Fibroblast of mammary gland (primary cell): ENCODE data around the gene SMAD2.

Experiments used
- DNase-seq: peaks from one replicate; pipeline ENCODE4 v3.0.0-alpha.2; 2010; ENCODE audit warnings: low read depth
- H3K4me3 ChIP-seq: 2 replicates; pipeline ENCODE4 v1.5.1; 2011; ENCODE audit warnings: low read depth, mild to moderate bottlenecking, low read length, moderate library complexity; ENCODE audit not compliant: control insufficient read depth
- TF ChIP-seq, protein P1 (sequence below): conservative IDR thresholded peaks from 2 replicates; pipeline ENCODE4 v1.5.1; 2011; ENCODE audit warnings: low read depth, low read length, inconsistent platforms; ENCODE audit not compliant: control insufficient read depth, insufficient read depth

SMAD2 gene

DNA sequence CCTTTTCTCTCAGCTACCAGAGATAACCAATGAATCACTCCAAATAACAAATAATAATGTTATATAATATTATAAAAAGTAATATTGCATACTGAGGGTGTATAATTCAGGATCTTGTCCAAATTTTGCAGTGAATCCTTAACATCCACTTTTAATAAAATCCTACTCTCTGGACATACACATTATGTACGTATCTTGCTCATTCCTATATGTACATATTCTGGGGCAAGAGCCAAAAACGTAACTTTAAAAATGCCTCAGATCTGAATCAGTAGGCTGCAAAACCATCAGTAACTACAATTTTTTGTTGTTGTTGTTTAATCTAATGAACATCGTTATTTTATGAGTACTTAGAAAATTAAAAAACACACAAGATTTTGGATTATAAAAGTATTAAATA lies 65.3 kb downstream of the SMAD2 start:
- H3K4me3 ChIP-seq: no peak overlapping the region
- TF ChIP-seq, protein P1, sequence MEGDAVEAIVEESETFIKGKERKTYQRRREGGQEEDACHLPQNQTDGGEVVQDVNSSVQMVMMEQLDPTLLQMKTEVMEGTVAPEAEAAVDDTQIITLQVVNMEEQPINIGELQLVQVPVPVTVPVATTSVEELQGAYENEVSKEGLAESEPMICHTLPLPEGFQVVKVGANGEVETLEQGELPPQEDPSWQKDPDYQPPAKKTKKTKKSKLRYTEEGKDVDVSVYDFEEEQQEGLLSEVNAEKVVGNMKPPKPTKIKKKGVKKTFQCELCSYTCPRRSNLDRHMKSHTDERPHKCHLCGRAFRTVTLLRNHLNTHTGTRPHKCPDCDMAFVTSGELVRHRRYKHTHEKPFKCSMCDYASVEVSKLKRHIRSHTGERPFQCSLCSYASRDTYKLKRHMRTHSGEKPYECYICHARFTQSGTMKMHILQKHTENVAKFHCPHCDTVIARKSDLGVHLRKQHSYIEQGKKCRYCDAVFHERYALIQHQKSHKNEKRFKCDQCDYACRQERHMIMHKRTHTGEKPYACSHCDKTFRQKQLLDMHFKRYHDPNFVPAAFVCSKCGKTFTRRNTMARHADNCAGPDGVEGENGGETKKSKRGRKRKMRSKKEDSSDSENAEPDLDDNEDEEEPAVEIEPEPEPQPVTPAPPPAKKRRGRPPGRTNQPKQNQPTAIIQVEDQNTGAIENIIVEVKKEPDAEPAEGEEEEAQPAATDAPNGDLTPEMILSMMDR: no peak
- no peak for DNase-seq

DNA sequence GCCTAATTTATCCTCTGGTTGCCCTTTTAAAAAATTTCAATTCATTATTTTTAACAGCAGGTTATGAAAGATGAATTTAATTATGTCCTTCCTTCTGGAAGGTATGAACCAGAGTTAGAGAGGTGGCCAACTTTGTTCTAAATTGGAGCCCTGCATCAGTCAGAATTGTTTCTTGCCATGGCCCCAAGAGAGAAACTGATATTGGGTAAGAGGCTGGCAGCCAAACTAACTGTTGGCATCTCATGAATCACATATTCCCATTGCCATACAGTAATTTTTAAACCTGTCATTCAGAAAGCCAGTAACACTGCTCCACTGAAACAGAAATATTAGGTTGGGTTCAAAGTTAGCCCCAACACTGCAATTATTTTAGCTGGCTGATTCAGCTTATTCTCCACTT lies 67.4 kb downstream of the SMAD2 start:
- DNase-seq: no peak
- TF ChIP-seq, protein P1: no peak
- no peak overlapping the region for H3K4me3 ChIP-seq

DNA sequence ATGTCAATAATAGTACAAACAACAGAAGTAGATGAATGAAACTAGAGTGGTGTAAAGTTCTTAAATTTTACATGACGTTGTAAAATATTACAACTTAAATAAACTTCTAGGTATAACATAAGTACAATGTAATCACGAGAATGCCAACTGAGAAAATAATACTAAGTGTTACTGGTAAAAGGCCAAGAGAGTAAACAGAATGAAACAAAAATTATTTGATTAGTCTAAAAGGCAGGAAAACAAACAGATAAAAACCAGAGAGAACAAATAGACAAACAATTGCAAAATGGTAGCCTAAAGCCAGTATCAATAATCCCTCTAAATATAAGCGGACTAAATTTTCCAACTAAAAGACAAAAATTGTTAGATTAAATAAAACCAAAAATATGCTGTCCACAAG lies 71.9 kb downstream of the SMAD2 start:
- H3K4me3 ChIP-seq: no peak overlapping the region
- no peak for DNase-seq
- TF ChIP-seq, protein P1: no peak

DNA sequence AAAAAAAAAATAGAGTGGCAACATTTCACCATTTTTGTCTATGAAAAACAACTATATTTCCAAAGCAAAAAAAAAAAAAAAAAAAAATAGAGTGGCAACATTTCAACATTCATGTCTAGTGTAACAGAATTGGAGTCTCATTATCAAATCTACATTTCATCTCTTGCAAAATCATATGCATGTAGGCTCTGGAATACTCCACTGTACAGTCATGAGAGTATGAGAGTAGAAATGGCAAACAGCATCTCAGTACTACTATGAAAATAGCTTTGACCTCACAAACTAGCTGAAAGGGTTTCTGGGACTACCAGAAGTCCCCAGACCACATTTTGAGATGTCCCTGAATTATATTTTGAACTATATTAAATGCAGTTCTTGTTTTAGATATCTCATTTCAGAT lies 82.8 kb downstream of the SMAD2 start:
- TF ChIP-seq, protein P1: no peak
- no peak for DNase-seq
- H3K4me3 ChIP-seq: no peak overlapping the region

DNA sequence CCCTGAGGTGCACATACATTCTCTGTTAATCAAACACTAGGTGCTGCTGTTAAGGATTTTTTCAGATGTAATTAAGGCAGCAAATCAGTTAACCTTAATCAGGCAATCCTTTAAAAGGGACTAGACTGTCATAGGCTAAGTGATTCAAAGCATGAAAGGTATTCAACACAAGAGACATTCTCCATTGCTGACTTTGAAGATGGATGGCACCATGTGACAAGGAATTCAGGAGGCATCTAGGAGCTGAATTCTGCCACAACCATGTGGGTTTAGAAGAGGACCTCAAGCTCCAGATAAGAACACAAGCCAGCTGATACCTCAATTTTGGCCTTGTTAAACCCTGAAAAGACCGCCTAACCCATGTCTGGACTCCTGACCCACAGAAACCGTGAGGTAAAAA lies 84.0 kb downstream of the SMAD2 start:
- no peak for DNase-seq
- TF ChIP-seq, protein P1: no peak
- H3K4me3 ChIP-seq: no peak overlapping the region

DNA sequence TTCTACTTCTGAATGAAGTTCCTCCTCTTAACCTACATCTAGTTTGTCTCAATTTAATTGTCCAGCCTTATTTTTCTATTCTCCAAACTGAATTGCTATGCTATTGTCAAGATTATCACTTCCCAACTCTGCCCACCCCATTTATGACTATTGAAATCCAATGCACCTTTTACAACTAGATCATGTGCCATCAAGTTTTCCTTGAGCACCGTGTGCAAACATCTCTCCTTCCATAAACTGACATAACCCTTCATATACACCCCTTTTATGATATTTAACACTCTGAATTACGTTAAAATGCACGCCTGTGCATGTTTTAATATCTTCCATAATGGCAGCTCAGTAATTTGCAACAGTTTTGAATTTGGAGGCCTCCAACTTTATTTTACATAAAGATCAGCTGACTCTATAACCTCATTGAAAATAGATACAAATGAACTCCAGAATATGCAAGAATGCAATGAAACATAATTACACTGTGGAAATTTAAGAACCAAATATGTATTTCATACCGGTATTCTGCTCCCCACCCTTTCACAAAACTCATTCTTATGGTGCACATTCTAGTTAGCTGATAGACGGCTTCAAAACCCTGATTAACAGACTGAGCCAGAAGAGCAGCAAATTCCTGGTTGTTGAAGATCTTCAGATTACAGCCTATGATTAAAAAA lies 85.5 kb downstream of the SMAD2 start:
- no peak overlapping the region for H3K4me3 ChIP-seq
- DNase-seq: no peak
- TF ChIP-seq, protein P1: no peak

DNA sequence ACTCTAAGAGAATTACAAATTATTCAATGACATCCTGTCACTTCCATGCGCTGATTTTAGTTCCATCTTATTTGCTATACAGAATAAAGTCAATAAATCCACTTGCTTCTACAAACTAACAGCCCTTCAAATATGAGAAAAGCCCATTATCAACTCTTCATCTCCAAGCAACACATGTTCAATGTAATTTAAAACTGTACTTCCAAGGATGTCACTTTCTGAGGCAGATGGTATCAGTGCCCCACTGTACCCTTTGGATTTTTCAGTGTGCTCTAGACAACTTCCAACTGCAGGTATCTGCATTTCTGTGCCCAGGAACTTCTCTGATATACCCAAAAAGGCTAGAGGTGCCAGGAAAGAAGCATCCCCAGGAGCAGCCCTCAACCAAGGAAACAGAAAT lies 87.6 kb downstream of the SMAD2 start:
- no peak for DNase-seq
- no peak overlapping the region for H3K4me3 ChIP-seq
- TF ChIP-seq, protein P1: no peak
